HepG2 (cell line): ENCODE data around the gene LCA5.

Experiments
- EP300 ChIP-seq, 3 experiments: sonication (generic) in 1 of 3; formaldehyde crosslinking in 1 of 3; IDR thresholded peaks; 2 replicates each; pipeline versions ENCODE4 v1.5.1 to v1.6.1; 2011 to 2020; ENCODE audit warnings: low read depth in 2 of 3, low read length in 2 of 3, borderline replicate concordance in 1 of 3, improper control_type of control experiment in 1 of 3, mild to moderate bottlenecking in 1 of 3, missing genetic modification reagents in 1 of 3, moderate library complexity in 1 of 3
- FOXJ3 ChIP-seq: sonication (generic); formaldehyde crosslinking; IDR thresholded peaks from 2 replicates; pipeline ENCODE4 v1.4.0; 2020; ENCODE audit warnings: missing genetic modification reagents, mild to moderate bottlenecking, borderline replicate concordance
- SOX13 ChIP-seq, 3 experiments: fragments of 450-650 bp in 1 of 3; sonication (generic) in 1 of 3; formaldehyde crosslinking in 1 of 3; IDR thresholded peaks in 2 of 3; conservative IDR thresholded peaks in 1 of 3; 2 replicates each; pipeline versions ENCODE4 v1.5.0 to v1.6.1; 2016 to 2020; ENCODE audit warnings: antibody characterized with exemption in 1 of 3, mild to moderate bottlenecking in 1 of 3, missing compliant biosample characterization in 1 of 3, missing genetic modification reagents in 1 of 3, moderate library complexity in 1 of 3
- SP1 ChIP-seq, 2 experiments: fragments of 450-650 bp in 1 of 2; sonication (generic) in 1 of 2; formaldehyde crosslinking in 1 of 2; IDR thresholded peaks; 2 replicates each; pipeline versions ENCODE4 v1.4.0 to v1.6.1; 2016 to 2020; ENCODE audit warnings: missing genetic modification reagents in 1 of 2
- TBL1XR1 ChIP-seq: fragments of 150-350 bp; IDR thresholded peaks from 2 replicates; pipeline ENCODE4 v1.6.1; 2014; ENCODE audit warnings: borderline replicate concordance, low read length; ENCODE audit not compliant: partially characterized antibody
- TGIF2 ChIP-seq: IDR thresholded peaks from 2 replicates; pipeline ENCODE4 v1.6.1; 2016; ENCODE audit warnings: control low read depth, missing compliant biosample characterization
- TF ChIP-seq, protein P1 (sequence below): sonication (generic); formaldehyde crosslinking; IDR thresholded peaks from 2 replicates; pipeline ENCODE4 v1.4.0; 2020; ENCODE audit warnings: mild to moderate bottlenecking, low read depth, missing genetic modification reagents
- TF ChIP-seq, protein P2 (sequence below): fragments of 450-650 bp; IDR thresholded peaks from 2 replicates; pipeline ENCODE4 v1.6.1; 2017

DNA sequence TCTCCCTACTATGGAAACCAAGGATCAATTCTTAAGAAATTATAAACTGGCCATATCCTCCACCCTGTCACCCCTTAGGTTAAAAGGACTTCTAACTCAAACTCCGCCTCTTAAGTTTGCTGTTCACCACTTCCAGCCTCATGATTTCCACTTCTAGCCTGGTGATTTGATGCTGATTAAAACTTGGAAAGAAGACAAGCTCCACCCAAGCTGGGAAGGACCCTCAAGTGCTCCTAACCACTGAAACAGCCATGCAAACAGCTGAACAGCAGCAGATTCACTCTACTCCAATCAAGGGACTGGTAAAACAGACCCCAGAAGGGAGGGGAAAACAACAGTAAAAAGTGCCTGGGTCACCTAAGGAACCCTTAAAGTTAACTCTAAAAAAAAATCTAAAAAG, 10.3 kb downstream of the LCA5 start:
- TF ChIP-seq TGIF2 (CRISPR knock-in tag): no peak
- no peak for TF ChIP-seq SOX13 (IDR thresholded peaks at IDR 0.05)
- no peak for TF ChIP-seq SOX13 (CRISPR knock-in tag; conservative IDR thresholded peaks at IDR 0.05 in 1 of 2, IDR thresholded peaks at IDR 0.05 in 1 of 2)
- no peak for TF ChIP-seq FOXJ3 (CRISPR knock-in tag)
- no peak for TF ChIP-seq EP300 (IDR thresholded peaks at IDR 0.05; ENCODE audit: low read depth in 2 of 2, low read length in 2 of 2)
- TF ChIP-seq EP300 (CRISPR knock-in tag; IDR thresholded peaks at IDR 0.05; ENCODE audit: borderline replicate concordance): no peak
- TF ChIP-seq, protein P1, sequence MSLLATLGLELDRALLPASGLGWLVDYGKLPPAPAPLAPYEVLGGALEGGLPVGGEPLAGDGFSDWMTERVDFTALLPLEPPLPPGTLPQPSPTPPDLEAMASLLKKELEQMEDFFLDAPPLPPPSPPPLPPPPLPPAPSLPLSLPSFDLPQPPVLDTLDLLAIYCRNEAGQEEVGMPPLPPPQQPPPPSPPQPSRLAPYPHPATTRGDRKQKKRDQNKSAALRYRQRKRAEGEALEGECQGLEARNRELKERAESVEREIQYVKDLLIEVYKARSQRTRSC: no peak
- TF ChIP-seq, protein P2, sequence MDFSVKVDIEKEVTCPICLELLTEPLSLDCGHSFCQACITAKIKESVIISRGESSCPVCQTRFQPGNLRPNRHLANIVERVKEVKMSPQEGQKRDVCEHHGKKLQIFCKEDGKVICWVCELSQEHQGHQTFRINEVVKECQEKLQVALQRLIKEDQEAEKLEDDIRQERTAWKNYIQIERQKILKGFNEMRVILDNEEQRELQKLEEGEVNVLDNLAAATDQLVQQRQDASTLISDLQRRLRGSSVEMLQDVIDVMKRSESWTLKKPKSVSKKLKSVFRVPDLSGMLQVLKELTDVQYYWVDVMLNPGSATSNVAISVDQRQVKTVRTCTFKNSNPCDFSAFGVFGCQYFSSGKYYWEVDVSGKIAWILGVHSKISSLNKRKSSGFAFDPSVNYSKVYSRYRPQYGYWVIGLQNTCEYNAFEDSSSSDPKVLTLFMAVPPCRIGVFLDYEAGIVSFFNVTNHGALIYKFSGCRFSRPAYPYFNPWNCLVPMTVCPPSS: no peak
- TF ChIP-seq SP1 (IDR thresholded peaks at IDR 0.05): no peak
- TF ChIP-seq SP1 (CRISPR knock-in tag; IDR thresholded peaks at IDR 0.05): no peak
- no peak for TF ChIP-seq TBL1XR1
